GM12891 (cell line): Measurements from ENCODE around the gene ARMH1.

Experiments
- POLR2A ChIP-seq: IDR thresholded peaks from 2 replicates; pipeline ENCODE4 v1.6.1; 2011; ENCODE audit warnings: low read depth, low read length, control low read depth
- POLR2AphosphoS5 ChIP-seq: IDR thresholded peaks from 2 replicates; pipeline ENCODE4 v1.6.1; 2011; ENCODE audit warnings: low read depth, low read length, control low read depth
- POU2F2 ChIP-seq: IDR thresholded peaks from 2 replicates; pipeline ENCODE4 v1.6.1; 2011; ENCODE audit warnings: low read depth, mild to moderate bottlenecking, control low read depth, low read length, moderate library complexity
- SPI1 ChIP-seq: IDR thresholded peaks from 2 replicates; pipeline ENCODE4 v1.6.1; 2011; ENCODE audit warnings: low read depth, low read length, control low read depth
- TAF1 ChIP-seq: IDR thresholded peaks from 2 replicates; pipeline ENCODE4 v1.6.1; 2011; ENCODE audit warnings: low read depth, low read length, control low read depth

DNA sequence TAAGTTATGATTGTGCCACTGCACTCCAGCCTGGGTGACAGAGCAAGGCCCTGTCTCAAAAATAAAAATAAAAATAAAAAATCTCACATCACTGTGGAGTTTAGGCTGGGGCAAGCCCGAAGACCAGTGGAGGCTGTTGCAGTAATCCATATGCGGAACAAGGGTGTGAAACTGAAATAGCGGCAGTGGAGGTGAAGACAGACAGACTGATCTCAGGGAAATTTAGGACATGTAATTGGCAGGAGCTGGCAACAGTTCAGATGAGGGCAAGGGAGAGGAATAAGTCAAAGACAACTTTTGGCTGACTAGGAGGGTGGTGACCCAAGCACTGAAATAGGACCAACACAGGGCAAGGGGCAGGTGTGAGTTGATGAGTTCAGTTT is 8.4 kb downstream of the ARMH1 start:
- TF ChIP-seq POLR2A (no peak), POU2F2 (no peak), POLR2AphosphoS5 (no peak), TAF1 (no peak), SPI1 (no peak)
